ENCODE data around the gene DOK3.

DNA sequence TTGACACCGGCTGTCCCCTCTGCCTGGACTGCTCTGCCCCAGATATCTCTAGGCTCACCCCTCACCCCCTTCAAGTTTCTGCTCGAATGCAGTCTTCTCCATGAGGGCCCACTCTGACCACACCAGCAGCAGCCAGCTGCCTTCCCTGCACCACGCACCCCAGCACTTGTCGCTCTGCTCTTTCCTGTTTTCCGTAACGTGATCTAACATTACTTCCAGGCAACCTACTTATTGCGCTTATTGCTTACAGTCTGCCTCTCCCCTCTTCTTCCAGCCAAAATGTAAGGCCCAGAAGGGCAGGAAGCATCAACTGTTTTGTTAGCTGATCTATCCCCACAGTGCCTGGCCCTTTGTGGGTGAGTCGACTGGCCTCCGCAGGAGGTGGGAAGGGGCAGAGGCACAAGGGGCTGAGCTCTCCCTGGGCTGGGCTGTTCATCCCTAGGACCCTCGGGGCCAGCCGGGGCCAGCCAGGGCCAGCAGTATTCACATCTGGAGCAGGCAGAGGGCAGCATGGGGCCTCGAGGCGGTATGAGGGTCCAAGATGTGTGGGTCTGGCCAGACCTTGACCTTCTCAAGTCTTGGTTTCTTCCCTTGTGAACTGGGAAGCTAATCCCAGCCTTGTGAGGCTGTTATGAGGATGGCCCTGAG is 24.6 kb downstream of the DOK3 start:
- TF ChIP-seq, protein P1, sequence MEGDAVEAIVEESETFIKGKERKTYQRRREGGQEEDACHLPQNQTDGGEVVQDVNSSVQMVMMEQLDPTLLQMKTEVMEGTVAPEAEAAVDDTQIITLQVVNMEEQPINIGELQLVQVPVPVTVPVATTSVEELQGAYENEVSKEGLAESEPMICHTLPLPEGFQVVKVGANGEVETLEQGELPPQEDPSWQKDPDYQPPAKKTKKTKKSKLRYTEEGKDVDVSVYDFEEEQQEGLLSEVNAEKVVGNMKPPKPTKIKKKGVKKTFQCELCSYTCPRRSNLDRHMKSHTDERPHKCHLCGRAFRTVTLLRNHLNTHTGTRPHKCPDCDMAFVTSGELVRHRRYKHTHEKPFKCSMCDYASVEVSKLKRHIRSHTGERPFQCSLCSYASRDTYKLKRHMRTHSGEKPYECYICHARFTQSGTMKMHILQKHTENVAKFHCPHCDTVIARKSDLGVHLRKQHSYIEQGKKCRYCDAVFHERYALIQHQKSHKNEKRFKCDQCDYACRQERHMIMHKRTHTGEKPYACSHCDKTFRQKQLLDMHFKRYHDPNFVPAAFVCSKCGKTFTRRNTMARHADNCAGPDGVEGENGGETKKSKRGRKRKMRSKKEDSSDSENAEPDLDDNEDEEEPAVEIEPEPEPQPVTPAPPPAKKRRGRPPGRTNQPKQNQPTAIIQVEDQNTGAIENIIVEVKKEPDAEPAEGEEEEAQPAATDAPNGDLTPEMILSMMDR (IDR thresholded peaks at IDR 0.05) = no peak
- TF ChIP-seq POLR2A (IDR thresholded peaks at IDR 0.05) = no peak
